Stimulated activated CD4-positive, alpha-beta T cell treated with anti-CD3 and anti-CD28 coated beads, Interleukin-2, amount 100 ng/mL, for 4 hours (primary cell): ENCODE data around the gene TUBA1B.

ENCODE experiments used
- DNase-seq: peaks from one replicate; pipeline ENCODE4 v3.0.0-alpha.2; 2020; ENCODE audit warnings: low read depth

The TUBA1B gene

DNA sequence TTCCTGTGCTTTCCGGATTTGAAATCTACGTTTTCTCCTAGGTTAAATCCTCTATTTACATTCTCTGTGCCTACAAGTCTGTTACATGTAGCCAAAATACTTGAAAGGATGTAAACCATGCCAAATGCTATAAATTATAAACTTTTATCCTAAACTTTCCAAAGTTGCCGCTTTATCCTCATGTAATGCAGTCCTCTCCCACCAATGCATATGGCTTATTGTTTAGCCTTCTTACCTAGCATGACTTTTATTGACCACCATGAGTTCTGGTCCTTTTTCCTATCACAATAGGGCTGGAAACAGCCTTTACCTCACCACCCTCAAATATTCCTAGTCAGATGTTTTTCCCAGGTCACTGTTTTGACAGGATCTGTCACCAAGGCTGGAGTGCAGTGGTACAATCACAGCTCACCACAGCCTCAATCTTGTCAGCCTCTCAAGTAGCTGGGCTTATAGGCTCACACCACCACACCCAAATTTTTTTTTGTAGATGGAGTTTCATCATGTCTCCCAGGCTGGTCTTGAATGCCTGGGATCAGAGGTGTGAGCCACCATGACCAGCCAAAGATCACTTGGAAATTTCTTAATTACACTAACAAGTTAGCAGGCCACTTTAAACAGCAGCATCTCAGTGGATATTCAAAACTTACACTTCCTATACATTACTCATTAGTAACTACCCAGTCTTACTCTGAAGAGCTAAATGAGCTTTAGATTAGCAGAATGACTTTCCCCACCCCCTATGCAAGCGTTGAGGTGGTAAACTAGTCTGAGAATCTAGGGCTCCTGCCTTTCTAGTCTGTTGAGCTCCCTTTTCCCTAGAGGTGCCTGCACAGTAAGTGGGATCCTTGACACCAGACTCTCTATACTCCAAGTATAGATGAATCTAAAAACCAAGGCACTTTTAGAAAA, 4.1 kb downstream of the TUBA1B start:
- no peak for DNase-seq

DNA sequence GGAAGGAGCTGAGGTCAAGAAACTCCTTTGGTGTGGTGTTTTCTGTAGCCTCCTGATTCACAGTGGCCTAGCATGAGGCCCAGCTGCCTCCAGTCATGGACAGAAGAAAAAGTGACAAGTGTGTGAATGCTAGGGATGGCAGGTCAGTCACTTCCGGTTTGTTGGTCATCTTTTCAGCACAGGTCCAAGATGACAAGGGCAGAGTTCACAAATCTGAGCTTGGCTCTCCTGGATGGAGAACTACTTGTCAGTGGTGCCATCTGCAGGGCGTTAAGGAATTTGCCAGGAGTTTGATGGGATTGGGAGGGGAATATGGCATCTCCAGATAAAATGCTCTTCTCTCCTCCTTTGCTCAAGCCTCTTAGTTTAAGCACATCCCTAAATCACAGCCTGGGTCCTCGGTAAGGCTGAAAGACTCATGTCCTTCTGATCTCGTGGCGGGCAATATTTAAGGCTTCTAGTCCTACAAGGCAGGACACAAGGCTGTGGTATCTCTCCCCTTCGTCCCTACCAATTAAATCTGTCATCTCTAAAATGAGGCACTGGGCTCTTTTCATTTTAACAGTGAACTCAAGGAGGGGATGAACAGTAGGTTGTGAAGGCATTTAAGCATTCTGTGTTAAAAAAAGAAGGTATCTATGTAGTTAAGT, 10.0 kb downstream of the TUBA1B start:
- no peak for DNase-seq

DNA sequence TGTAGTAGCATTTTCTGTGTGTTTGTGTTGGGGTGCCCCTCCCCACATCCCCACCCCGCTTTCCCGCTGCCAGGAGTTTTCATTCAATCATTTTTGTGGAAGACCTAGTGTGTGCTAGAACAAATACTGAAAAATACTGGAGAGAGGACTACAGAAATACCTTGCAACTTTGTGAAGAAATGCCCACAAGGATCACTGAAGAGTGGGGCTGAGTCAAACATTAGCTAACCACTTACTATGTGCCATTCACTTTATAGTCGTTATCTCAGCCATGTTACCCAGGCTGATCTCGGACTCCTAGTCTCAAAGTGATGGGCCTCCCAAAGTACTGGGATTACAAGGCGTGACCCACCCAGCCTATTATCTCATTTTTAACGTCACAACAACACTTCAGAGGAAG, 20.0 kb downstream of the TUBA1B start:
- no peak for DNase-seq

DNA sequence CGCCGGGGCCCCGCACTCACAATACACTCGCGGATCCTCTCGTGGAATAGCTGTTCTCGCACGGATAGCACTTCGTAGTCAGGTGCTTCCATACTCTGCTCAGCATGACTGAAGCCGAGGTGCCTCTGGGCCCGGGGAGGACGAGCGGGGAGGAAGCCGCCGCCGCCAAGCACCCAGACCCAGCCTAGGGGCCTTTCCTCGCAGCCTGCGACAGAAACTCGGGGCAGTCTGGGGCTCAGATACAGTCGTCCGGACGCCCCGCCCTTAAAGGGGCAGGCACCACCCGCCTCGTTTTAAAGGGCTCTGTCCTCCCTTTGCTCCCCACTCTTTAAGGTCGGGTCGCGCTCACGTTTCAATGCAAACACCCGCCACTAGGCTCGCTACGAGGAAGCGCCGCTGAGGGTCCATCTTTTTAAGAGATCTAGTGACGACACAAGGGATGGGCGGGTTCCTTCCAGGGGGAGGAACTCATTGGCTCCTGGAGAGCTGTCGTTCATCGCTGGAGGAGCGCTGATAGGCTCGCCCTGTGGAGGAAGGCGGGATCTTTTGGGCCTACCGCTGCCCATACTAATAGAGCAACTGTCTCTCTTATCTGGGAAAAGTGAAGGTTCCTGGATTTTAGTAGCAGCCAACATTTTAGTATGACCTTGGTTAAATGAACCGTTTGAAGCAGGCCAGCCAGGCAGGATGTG, 20.6 kb downstream of the TUBA1B start, which contains the start of gene LMBR1L:
Gene LMBR1L, minus strand, starts transcription at position 384 of the 692 bp plus-strand sequence. Its CDS starts 292 bp downstream, at position 92.
- peak; percentile 95 for DNase-seq

DNA sequence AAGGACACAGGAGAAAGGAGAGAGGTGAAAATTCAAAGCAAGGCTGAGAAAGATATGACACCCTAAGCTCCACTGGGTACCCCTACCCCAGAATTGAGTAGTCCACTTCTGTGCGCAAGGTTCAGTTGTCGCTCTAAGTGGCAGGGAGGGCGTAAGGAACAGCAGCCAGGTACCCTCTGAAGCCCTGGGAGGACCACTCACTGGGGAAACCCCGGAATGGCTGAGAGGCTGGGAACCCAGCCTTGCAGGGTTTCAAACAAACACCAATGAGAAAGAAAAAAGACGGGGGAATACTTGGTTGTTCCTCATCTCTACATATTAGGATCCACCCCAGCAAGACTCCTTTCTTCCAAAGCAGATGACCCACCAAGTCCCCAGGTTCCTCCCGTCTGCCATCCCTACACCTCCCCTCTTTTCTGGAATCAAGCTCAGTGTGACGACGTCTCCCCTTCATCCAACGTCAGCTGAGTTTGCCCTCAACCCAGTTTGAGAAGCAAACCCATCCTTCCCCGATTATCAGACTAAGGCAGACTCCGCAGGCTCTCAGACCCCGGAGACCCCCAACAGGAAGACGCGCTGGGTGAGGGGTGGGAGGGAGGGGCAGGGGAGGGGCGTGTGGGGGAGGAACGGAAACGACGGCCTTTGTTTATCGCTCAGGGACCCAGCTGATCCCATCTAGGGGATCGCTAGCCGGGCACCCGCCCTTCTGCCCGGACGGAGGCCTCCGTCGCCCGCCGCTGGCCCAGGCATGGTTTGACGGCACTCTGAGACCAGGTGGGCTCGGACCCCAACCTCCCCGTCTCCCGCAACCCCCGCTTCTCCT, 21.3 kb downstream of the TUBA1B start:
- no peak for DNase-seq

GRCh38 chr12:49108958-49109404, 22.2 kb downstream of the TUBA1B start:
- no peak for DNase-seq

GRCh38 chr12:49105504-49106084, 25.6 kb downstream of the TUBA1B start:
- no peak for DNase-seq

DNA sequence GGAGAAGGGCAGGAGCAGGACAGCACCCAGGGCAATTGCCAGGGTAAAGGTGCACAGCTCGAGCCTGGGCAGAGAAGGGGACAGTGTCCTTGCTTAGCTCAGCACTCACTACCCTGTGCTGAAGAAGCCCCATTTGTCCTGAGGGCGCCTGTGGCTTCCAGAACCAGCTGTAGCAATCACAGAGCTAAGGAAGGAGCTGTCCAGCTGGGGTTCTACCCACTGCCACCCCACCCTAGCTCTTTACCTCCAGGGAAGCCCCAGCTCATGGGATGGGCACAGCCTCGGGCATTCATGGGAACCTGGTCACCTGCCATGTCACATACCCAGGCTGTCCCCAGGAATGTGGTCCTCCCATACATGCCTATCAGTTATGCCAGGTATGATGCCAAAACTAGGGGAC, 26.4 kb downstream of the TUBA1B start:
- DNase-seq, result no peak

GRCh38 chr12:49100380-49100779, 30.8 kb downstream of the TUBA1B start:
- no peak for DNase-seq

DNA sequence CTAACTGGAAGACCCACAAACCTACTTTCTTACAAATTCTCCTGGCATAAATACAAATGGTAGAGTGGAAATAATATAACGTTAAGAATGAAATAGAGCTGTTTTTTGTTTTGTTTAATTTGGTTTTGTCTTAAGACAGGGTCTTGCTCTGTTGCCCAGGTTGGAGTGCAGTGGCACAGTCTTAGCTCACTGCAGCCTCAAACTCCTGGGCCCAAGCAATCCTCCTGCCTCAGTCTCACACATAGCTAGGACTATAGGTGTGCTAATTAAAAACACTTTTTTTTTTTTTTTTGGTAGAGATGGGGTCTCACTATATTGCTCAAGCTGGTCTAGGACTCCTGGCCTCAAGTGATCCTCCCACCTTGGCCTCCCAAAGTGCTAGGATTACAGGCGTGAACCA, 32.5 kb downstream of the TUBA1B start:
- DNase-seq, result no peak

DNA sequence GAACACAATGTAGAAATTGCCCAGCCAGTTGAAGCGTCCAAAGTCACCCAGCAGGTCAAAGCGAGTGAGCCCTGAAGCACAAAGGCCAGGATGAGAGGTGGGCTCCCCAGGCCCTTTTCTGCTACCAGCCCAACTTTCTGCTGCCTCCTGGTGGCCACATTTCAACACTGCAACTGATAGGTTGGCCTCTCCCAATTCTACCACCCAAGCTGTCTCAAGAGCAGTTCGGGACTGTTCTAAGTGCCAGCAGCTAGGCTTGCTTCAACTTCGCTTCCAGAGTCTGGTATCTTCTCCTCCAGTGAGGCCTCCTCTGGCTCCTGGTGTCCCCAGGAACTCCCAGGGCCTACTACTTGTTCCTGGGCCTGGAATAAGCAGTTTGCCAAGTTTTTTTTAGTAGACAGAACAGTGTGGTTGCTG, 33.2 kb downstream of the TUBA1B start:
- DNase-seq, result peak; percentile 35

DNA sequence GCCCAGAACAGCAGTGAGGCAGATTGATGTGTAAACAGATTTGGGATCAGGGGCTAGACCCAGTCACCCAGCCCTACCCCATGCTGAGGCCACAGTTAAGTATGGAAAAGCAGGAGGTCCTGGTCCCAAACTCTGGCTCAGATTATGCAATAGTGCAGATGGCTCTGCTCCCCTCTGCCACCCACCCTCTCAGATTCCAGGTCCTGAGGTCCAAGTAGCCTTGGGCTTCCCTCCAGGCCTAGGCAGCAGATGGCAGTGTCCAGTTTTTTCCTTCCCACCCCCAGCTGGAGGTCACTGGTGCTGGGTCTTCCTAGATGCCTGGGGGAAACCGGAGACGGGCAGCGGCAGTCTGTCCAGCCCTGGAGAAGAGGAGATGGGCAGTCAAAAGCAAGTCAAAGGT, 33.8 kb downstream of the TUBA1B start:
- no peak for DNase-seq

GRCh38 chr12:49094975-49095365, 36.2 kb downstream of the TUBA1B start:
- no peak for DNase-seq

- DNase-seq, result no peak
Observed at GRCh38 chr12:49094160-49094974, 36.8 kb downstream of the TUBA1B start, which contains the start of gene DHH. Gene DHH (minus strand): TSS chr12:49094801. CDS start chr12:49094512, 289 bp downstream.

DNA sequence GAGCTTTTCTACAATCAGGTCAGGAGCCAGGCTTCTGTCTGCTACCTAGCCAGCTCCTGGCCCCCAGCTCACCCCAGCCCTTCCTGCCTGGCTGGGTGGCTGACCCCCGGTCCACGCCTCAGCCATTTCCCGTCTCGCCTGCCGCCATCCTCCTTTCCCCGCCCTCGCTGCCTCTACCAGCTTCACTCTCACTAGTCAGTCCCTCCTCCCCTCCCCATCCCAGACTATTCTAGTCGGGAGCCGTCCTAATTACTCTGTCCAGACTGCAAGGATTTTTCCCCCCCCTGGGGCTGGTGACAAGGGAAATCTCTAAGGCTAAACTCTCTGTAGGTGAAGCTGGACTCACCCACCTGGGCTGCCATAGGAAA, 37.4 kb downstream of the TUBA1B start:
- no peak for DNase-seq

GRCh38 chr12:49092816-49093406, 38.3 kb downstream of the TUBA1B start:
- no peak for DNase-seq

DNA sequence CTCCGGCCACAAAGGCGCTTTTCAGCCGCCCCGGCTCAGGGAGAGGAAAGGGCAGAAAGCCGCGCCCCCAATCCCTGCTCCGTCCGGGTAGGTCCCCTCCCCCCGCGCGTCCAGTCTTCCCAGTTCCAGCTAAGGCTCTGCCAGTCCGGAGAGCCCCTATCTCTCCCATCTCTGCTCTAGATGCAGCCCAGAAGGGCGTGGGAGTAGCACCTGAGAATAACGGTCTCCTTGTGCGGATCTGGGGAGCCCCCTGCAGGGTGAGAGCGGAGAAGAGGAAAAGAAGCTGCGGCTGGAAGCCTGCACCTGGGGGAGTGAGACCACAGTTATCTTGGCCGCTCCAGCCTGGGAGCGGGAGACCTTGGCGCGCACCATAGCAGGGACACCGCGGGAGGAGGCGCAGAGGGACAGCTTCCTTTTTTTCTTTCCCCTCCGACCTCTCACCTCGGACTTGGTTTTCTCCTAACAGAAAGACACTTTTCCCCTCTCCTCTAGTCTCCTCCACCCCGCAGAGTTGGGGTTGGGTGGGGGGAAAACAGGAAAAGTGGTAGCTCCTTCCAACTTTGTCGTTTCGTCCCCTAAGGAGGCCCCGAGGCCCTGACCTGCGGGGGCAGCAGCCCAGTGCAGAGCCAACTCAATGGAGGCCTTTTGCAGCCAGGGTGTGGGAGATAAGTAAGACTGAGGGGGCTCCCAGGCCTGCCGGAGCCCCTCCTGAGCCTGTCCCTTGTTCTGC, 38.9 kb downstream of the TUBA1B start:
- peak; percentile 67 for DNase-seq

- DNase-seq, result no peak
Observed at GRCh38 chr12:49091836-49092085, 39.4 kb downstream of the TUBA1B start.

GRCh38 chr12:49091056-49091835, 39.9 kb downstream of the TUBA1B start:
- DNase-seq, result no peak
